GM19455 (cell line): Measurements from ENCODE around the gene SNX2.

ENCODE experiments used
- ATAC-seq: cut with Tn5 transposase; IDR thresholded peaks from one replicate; pipeline ENCODE4 v1.9.1; 2021; ENCODE audit not compliant: unreplicated experiment

Gene SNX2

GRCh38 chr5:122772446-122772845 lies 2.4 kb upstream of the SNX2 start:
- no peak for ATAC-seq

- no peak for ATAC-seq
Observed at GRCh38 chr5:122773619-122774018, 1.3 kb upstream of the SNX2 start.

GRCh38 chr5:122774519-122774860 lies 390 bp upstream of the SNX2 start:
- peak; percentile 37 for ATAC-seq

- no peak for ATAC-seq
Observed at GRCh38 chr5:122775550-122776542, 966 bp downstream of the SNX2 start.

- ATAC-seq: no peak
Observed at GRCh38 chr5:122778157-122778556, 3.3 kb downstream of the SNX2 start.

- ATAC-seq: no peak
Observed at GRCh38 chr5:122779451-122779850, 4.6 kb downstream of the SNX2 start.

GRCh38 chr5:122780296-122780695 lies 5.4 kb downstream of the SNX2 start:
- ATAC-seq: no peak

- no peak for ATAC-seq
Observed at GRCh38 chr5:122781465-122781864, 6.6 kb downstream of the SNX2 start.

GRCh38 chr5:122785294-122785693 lies 10.4 kb downstream of the SNX2 start:
- ATAC-seq: no peak

GRCh38 chr5:122788371-122788770 lies 13.5 kb downstream of the SNX2 start:
- no peak for ATAC-seq

GRCh38 chr5:122788996-122789395 lies 14.1 kb downstream of the SNX2 start:
- ATAC-seq: no peak

GRCh38 chr5:122789461-122790171 lies 14.7 kb downstream of the SNX2 start:
- ATAC-seq: no peak

GRCh38 chr5:122790354-122791103 lies 15.6 kb downstream of the SNX2 start:
- no peak for ATAC-seq

GRCh38 chr5:122805481-122805880 lies 30.6 kb downstream of the SNX2 start:
- ATAC-seq: no peak

GRCh38 chr5:122810405-122810804 lies 35.5 kb downstream of the SNX2 start:
- no peak for ATAC-seq

- no peak for ATAC-seq
Observed at GRCh38 chr5:122815218-122815767, 40.4 kb downstream of the SNX2 start.

- ATAC-seq: no peak
Observed at GRCh38 chr5:122816756-122817155, 41.9 kb downstream of the SNX2 start.

GRCh38 chr5:122831984-122832383 lies 57.1 kb downstream of the SNX2 start:
- ATAC-seq: no peak

- no peak for ATAC-seq
Observed at GRCh38 chr5:122835681-122836080, 60.8 kb downstream of the SNX2 start.

GRCh38 chr5:122836947-122837346 lies 62.1 kb downstream of the SNX2 start:
- no peak for ATAC-seq

- no peak for ATAC-seq
Observed at GRCh38 chr5:122839731-122840130, 64.9 kb downstream of the SNX2 start.
